C4-2B (cell line): Measurements from ENCODE around the gene TNIP1.

Experiments used
- CTCF ChIP-seq: fragments of 450-650 bp; conservative IDR thresholded peaks from 2 replicates; pipeline ENCODE4 v1.5.1; 2017; ENCODE audit warnings: mild to moderate bottlenecking
- ZFX ChIP-seq: fragments of 450-650 bp; IDR thresholded peaks from 2 replicates; pipeline ENCODE4 v1.6.1; 2017

- no peak for TF ChIP-seq CTCF
- no peak for TF ChIP-seq ZFX
Measured at GRCh38 chr5:151085517-151086041, 4.7 kb upstream of the TNIP1 start.
